Hematopoietic multipotent progenitor cell treated with erythropoietin and hydrocortisone succinate and interleukin-3 and kit ligand, for 8 days (in vitro differentiated cells): Measurements from ENCODE around the gene TMEM61.
A peak's percentile ranks its signal among the peaks of the same experiment; 100 is the strongest.

ENCODE experiments used
- DNase-seq: peaks from one replicate; pipeline ENCODE4 v3.0.0-alpha.2; 2015

The TMEM61 gene

GRCh38 chr1:54987427-54987826 is 7.0 kb downstream of the TMEM61 start:
- no peak for DNase-seq

GRCh38 chr1:54987919-54988705 is 7.7 kb downstream of the TMEM61 start:
- no peak for DNase-seq

DNA sequence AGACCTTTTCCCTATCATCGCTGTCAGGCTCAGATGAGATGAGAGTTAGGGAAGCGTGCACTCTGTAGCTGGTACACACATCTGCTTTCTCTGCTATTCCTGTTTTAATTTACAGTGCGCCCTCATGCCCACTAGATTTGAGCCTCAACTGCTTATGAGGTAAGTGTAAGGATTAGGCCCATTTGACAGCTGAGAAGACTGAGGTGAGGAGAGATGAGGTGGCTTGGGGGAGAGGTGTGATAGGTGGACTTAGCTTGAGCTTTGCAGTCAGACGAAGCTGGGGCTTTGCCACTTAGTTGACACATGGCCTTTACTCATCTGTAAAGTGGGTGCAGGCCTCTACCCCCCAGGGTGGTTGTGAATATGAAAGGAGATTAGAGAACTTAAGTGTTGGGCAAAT is 8.5 kb downstream of the TMEM61 start:
- no peak for DNase-seq

GRCh38 chr1:54989473-54989872 is 9.0 kb downstream of the TMEM61 start:
- no peak for DNase-seq

DNA sequence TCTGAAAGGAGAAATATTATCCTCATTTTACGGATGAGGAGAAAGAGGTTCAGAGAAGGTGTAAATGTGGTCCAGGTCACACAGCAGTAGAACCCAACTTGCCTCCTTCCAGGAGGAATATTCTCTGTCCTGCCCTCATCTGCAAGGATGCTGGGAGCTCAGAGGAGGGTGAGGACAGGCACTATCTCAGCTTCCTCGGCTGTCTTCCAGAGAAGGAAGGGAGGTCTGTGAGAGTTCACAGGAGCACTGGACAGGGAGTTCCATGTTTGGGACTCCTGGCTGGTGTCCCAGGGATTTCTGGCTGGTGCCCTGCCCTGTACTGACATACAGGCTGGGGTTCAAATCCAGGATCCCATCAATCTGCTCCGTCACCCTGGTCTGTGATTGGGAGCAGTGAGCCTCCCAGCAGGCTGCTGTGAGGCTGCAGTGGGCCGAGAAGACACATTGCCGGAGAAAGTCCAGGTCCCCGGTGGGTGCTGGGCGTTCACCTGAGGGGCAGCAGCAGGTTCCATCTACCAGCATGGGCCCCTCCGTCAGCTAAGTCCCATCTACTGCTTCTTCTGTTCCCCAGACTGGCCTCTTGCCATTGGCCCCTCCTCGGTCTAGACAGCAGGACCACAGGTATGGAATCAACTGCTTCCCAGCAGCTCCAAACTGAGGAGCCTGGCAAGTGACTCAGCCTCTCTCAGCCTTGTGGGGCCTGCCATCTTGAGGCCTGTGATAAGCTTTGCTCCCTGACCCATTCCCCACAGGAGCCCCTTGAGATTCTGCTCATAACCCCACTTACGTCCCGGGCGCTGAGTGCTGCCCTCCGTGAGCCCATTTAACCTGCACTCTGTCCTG is 9.8 kb downstream of the TMEM61 start:
- no peak for DNase-seq

- DNase-seq: no peak
Observed at GRCh38 chr1:54990916-54991315, 10.5 kb downstream of the TMEM61 start.

DNA sequence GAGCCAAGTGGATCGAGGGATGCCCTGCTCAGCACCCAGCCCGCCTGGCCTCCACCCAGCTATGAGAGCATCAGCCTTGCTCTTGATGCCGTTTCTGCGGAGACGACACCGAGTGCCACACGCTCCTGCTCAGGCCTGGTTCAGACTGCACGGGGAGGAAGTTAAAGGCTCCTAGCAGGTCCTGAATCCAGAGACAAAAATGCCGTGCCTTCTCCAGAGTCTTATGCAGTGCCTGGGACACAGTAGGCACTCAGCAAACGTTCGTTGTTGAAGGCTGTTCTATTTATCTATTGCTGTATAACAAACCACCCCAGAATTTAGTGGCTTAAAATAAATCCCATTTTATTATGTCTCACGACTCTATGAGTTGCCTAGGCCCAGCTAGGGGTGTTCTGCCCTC is 11.5 kb downstream of the TMEM61 start:
- no peak for DNase-seq

DNA sequence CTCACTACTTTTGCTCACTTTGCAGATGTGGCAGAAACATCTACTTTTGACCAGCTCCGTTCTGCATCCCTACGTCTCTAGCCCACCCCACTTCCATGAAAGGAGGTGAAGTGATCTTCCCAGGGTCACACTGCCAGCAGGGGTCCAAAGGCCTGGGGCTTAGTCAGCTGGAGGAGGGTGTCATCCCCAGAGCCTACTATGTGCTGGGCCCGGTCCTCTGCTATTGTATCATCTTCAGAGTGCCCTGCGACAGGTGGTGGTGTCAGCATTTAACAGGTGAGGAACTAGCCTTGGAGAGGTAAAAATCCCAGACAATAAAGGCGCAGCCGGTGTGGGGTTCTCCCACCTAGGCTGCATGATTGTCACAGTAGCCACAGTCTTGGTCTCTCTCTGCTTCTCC is 12.7 kb downstream of the TMEM61 start:
- no peak for DNase-seq

GRCh38 chr1:54994355-54994990 is 14.0 kb downstream of the TMEM61 start:
- no peak for DNase-seq

DNA sequence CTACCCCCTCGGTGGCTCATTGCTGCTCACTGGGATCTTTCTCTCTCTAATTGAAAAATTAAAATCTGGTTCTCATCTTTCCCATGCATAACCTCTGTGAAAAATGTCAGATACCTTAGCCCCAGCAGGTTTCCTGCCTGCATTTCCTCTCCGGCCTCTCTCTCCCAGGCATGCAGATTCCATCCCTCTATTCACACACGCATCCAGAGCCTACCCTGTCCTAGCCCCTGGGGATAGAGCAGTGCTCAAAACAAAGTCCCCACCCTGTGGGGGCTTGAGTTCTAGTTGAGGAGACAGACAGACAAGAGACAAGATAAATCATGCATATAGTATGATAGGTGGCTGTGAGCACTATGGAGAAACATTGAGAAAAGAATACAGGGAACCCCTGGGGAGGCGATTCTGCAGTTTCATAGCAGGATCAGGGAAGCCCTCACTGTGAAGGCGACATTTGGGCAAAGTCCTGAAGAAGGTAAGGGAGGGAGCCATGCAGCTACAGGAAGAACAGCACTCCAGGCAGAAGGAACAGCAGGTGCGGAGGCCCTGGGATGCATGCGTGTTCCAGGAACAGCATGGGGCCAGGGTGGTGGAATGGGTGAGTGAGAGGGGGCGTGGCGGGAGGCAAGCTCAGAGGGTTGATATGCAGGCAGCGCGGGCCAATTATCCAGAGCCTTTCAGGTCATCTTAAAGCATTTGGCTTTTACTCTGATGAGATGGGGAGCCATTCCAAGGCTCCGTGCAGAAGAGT is 14.8 kb downstream of the TMEM61 start:
- no peak for DNase-seq

- no peak for DNase-seq
Observed at GRCh38 chr1:54995835-54996234, 15.4 kb downstream of the TMEM61 start.

GRCh38 chr1:54996359-54996868 is 16.0 kb downstream of the TMEM61 start:
- peak; percentile 87 for DNase-seq

DNA sequence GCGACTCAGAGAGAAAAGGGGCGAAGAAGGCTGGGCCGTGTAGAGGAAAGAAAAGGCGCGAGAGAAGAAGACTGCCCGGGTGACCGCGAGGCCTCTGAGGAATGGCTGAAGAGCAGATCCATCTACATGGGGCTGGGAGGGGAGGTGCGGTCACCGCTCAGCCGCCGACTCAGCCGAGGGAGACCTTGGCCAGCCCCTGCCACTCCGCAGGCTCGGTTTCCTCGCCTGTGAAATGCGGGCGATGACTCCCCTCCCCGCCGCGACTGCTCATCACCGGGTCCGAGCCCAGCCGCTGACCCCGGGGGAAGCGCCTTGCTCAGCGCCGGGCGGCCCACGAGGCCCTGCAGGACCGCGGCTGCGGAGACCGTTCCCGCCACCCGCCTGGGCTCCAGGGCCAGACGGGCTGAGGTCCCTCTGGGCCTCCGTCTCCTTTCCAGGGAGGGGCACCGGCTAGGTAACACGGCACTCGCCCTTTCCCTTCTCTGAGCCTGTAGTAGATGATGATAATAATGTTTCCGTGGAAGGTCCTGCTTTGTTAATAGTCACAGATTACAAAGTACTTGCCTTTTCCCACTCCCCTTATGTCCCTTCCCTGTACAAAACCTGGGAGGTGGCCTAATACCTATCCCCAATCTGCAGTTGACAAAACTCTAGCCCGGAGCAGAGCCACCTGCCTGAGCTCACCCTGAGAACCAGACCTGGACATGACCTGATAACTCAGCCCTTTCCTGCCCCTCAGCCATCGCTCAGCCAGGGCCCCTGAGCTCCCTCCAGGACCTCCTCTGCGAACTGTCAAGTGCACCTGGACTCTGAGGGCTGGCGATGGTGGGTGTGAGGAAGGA is 16.7 kb downstream of the TMEM61 start:
- DNase-seq: no peak

DNA sequence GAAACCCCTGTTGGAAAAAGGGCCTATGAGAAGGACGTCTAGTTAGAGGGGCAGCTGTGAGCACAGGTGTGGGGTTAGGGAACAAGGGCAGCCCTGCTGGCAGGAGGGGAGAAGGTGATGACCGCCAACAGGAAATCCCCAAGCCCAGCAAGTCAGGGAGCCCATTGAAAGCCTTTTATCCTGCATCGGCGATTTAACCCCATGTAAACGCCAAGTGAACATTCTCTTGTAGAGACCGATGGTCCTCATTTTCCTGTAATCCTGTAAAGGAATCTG is 17.2 kb downstream of the TMEM61 start:
- DNase-seq: no peak

GRCh38 chr1:54998100-54998499 is 17.7 kb downstream of the TMEM61 start:
- DNase-seq: no peak

- DNase-seq: no peak
Observed at GRCh38 chr1:54998677-54999076, 18.2 kb downstream of the TMEM61 start, which contains the start of gene BSND. Gene BSND, plus strand, starts transcription at chr1:54998933. Its CDS starts 254 bp downstream, at chr1:54999187.

GRCh38 chr1:55000110-55001085 is 20.0 kb downstream of the TMEM61 start:
- DNase-seq: no peak

- DNase-seq: no peak
Observed at GRCh38 chr1:55001311-55001710, 20.9 kb downstream of the TMEM61 start.

- no peak for DNase-seq
Observed at GRCh38 chr1:55002686-55003085, 22.3 kb downstream of the TMEM61 start.

- peak; percentile 4 for DNase-seq
Observed at GRCh38 chr1:55005351-55006140, 25.1 kb downstream of the TMEM61 start.
